ENCODE data around the gene RFX2.

- TF ChIP-seq, protein P1, sequence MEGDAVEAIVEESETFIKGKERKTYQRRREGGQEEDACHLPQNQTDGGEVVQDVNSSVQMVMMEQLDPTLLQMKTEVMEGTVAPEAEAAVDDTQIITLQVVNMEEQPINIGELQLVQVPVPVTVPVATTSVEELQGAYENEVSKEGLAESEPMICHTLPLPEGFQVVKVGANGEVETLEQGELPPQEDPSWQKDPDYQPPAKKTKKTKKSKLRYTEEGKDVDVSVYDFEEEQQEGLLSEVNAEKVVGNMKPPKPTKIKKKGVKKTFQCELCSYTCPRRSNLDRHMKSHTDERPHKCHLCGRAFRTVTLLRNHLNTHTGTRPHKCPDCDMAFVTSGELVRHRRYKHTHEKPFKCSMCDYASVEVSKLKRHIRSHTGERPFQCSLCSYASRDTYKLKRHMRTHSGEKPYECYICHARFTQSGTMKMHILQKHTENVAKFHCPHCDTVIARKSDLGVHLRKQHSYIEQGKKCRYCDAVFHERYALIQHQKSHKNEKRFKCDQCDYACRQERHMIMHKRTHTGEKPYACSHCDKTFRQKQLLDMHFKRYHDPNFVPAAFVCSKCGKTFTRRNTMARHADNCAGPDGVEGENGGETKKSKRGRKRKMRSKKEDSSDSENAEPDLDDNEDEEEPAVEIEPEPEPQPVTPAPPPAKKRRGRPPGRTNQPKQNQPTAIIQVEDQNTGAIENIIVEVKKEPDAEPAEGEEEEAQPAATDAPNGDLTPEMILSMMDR (IDR thresholded peaks at IDR 0.05; ENCODE audit: low read depth, low read length, poor library complexity, severe bottlenecking) = no peak
- no peak for TF ChIP-seq EZH2phosphoT487 (IDR thresholded peaks at IDR 0.05; ENCODE audit: borderline replicate concordance, low read length)
Observed at GRCh38 chr19:5977785-5978605, 132.3 kb downstream of the RFX2 start, which contains the start of gene RANBP3.

All from DOHH2 (cell line).